Stomach (tissue), 9 donors: Measurements from ENCODE around the gene LRMDA. TPM values are rescaled to one million over a fixed set of nuclear protein-coding genes. Genes with fewer than 3 reads are reported as not detected.

Experiments
- DNase-seq, 2 donors: peaks; one replicate each; pipeline versions ENCODE4 v3.0.0 to v3.0.0-alpha.2; 2013 to 2019
- H3K27ac ChIP-seq, 5 donors: fragments of 200-600 bp in 4 of 5; sonication (generic) in 4 of 5; one replicate each; pipeline ENCODE4 v1.5.1; 2013 to 2019; ENCODE audit warnings: mild to moderate bottlenecking in 1 of 5, moderate library complexity in 1 of 5
- H3K27me3 ChIP-seq, 3 donors: fragments of 200-600 bp; sonication (generic); one replicate each; pipeline ENCODE4 v1.5.1; 2017 to 2019; ENCODE audit warnings: mixed run types in 1 of 3
- H3K36me3 ChIP-seq, 4 donors: fragments of 200-600 bp; sonication (generic); 1 replicate in 3 of 4; 2 replicates in 1 of 4; pipeline ENCODE4 v1.5.1; 2016 to 2019
- H3K4me1 ChIP-seq, 4 donors: fragments of 200-600 bp; sonication (generic); one replicate each; pipeline ENCODE4 v1.5.1; 2016 to 2019
- H3K4me3 ChIP-seq, 4 donors: fragments of 200-600 bp; sonication (generic) in 3 of 4; one replicate each; pipeline ENCODE4 v1.5.1; 2016 to 2019; ENCODE audit warnings: mild to moderate bottlenecking in 1 of 4
- H3K9me3 ChIP-seq, 4 donors: fragments of 200-600 bp; sonication (generic); one replicate each; pipeline ENCODE4 v1.5.1; 2016 to 2019
- EP300 ChIP-seq: sonication (generic); formaldehyde crosslinking; IDR thresholded peaks from one replicate; pipeline ENCODE4 v1.6.1; 2017; ENCODE audit warnings: antibody characterized with exemption
- POLR2A ChIP-seq, 4 donors: fragments of 450-650 bp; IDR thresholded peaks; one replicate each; pipeline ENCODE4 v1.6.1; 2016; ENCODE audit warnings: antibody characterized with exemption in 4 of 4, control low read depth in 2 of 4, mild to moderate bottlenecking in 1 of 4, moderate library complexity in 1 of 4
- POLR2AphosphoS5 ChIP-seq, 3 donors: sonication (generic); formaldehyde crosslinking; IDR thresholded peaks; one replicate each; pipeline ENCODE4 v1.6.1; 2016; ENCODE audit warnings: antibody characterized with exemption in 3 of 3
- WGBS, 5 donors: extraction: QIAGEN DNeasy Blood & Tissue Kit in 3 of 5; methylation state at CpG; one replicate each; pipeline versions ENCODE4 v1.1.5 to v1.1.7; 2013 to 2018; 5-methylcytosine and 5-hydroxymethylcytosine counted together
- intact Hi-C: fragments of 100-400 bp; cut with DNase I; formaldehyde crosslinking; loops from one replicate; pipeline ENCODE4 v1.15.1; 2023; ENCODE audit warnings: low total_unique reads
- polyA plus RNA-seq, 3 donors: library from polyadenylated mRNA; stranded (reverse); fragments of 200-250 nt; gene quantifications; one replicate each; pipeline ENCODE4 v1.2.3, GENCODE V29; 2013
- total RNA-seq, 5 donors: library from RNA; depleted of rRNA; stranded (reverse); fragments of >200 nt; gene quantifications; one replicate each; pipeline versions ENCODE4 v1.1.0 to v1.2.3, GENCODE V29; 2014 to 2016
- TF ChIP-seq, protein P1 (sequence below), 7 experiments: fragments of 450-650 bp in 4 of 7; fragments of 200-600 bp in 3 of 7; sonication (generic) in 3 of 7; IDR thresholded peaks; one replicate each; pipeline ENCODE4 v1.5.1; 2016 to 2019; ENCODE audit warnings: antibody characterized with exemption in 7 of 7, control low read depth in 2 of 7, mild to moderate bottlenecking in 1 of 7
- donor health status: healthy with polysubstance abuse.
- donor health status: Bipolar disorder and iron deficiency.
- donor health status: healthy.

Gene LRMDA
- total and polyA plus RNA-seq, 8 donors: 1.3 to 30.2 (median 13.6) TPM; not detected in 1

DNA sequence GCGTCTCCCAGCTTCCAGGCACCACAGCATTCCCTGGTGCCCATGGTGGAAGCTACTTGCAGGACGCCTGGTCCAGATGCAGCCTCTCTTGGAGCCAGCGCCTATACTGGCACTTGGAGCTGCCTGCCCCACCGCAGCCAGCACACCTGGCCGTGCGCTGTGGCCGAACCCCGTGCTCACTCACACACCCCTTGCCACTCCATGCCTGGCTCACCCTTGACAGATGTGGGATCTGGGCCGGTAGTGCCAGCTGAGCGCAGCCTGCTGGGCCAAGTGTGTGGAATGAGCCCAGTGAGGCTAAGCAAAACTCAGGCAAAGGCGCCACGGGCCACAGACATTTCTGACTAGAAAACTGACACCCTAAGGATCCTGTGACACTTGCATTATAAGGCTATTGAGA, 884.8 kb downstream of the LRMDA start:
- H3K9me3 ChIP-seq: peaks cover 0 to 10% (median 0%) of the 10 kb centered on the region in 4 donors
- intact Hi-C loops: no loop called here
- TF ChIP-seq POLR2AphosphoS5 (IDR thresholded peaks at IDR 0.05) (no peak), EP300 (no peak), POLR2A (IDR thresholded peaks at IDR 0.05) (no peak)
- TF ChIP-seq, protein P1, sequence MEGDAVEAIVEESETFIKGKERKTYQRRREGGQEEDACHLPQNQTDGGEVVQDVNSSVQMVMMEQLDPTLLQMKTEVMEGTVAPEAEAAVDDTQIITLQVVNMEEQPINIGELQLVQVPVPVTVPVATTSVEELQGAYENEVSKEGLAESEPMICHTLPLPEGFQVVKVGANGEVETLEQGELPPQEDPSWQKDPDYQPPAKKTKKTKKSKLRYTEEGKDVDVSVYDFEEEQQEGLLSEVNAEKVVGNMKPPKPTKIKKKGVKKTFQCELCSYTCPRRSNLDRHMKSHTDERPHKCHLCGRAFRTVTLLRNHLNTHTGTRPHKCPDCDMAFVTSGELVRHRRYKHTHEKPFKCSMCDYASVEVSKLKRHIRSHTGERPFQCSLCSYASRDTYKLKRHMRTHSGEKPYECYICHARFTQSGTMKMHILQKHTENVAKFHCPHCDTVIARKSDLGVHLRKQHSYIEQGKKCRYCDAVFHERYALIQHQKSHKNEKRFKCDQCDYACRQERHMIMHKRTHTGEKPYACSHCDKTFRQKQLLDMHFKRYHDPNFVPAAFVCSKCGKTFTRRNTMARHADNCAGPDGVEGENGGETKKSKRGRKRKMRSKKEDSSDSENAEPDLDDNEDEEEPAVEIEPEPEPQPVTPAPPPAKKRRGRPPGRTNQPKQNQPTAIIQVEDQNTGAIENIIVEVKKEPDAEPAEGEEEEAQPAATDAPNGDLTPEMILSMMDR (IDR thresholded peaks at IDR 0.05): no peak
- peaks cover 0 to 24% (median 6%) of the 10 kb centered on the region in 4 donors for H3K4me1 ChIP-seq
- no peak overlapping the region for H3K4me3 ChIP-seq
- 91 to 98% (median 98%) methylated on average over 12 of the region's 12 CpGs for WGBS, 5 donors
- no peak for DNase-seq
- no peaks in the 10 kb centered on the region for H3K27me3 ChIP-seq
- no peak overlapping the region for H3K27ac ChIP-seq
- no peaks in the 10 kb centered on the region for H3K36me3 ChIP-seq

DNA sequence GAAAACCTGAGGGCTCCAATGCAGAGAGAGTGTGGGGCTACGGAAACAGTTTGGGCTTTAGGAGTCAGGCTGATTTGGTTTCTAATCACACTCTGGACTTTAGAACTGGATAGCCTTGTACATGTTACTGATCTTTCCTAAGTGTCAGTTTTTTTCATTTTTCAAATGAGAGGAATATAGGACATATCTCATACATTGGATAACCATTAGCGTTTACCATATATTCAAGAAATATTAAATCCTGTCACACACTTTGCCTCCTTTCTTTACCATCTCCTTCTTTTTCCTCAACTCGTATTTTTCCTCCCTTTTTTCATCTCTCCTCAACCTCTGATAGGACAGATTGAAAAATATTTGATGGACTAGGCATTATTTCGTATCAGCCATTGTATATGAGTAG, 885.7 kb downstream of the LRMDA start:
- H3K4me3 ChIP-seq: no peak overlapping the region
- DNase-seq: no peak
- peaks cover 0 to 15% (median 5%) of the 10 kb centered on the region in 4 donors for H3K4me1 ChIP-seq
- intact Hi-C loops: no loop called here
- H3K27ac ChIP-seq: no peak overlapping the region
- peaks cover 0 to 10% (median 0%) of the 10 kb centered on the region in 4 donors for H3K9me3 ChIP-seq
- 89 to 95% (median 93%) methylated on average over 4 of the region's 4 CpGs for WGBS, 5 donors
- no peaks in the 10 kb centered on the region for H3K27me3 ChIP-seq
- no peaks in the 10 kb centered on the region for H3K36me3 ChIP-seq
- TF ChIP-seq EP300: no peak
- no peak for TF ChIP-seq POLR2AphosphoS5 (IDR thresholded peaks at IDR 0.05)

DNA sequence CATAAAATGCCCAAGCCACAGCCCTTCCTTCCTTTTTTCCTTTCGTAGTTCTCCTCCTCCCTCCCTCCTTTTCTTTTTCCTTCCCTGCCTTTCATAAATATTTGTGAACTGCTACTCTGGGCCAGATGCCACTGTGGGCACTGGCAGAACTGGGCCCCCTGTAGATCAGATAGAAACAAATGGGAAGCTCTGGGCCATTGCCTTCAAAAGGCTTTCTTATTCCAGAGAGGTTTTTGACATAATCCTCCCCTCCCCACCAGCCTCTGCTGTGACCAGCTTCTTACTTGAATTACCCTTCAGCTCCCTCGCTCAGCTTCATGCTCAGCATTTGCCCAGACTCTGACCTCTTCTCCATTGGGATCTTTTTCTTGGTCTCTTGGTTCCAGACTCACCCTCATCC, 886.8 kb downstream of the LRMDA start:
- TF ChIP-seq EP300 (no peak), POLR2AphosphoS5 (IDR thresholded peaks at IDR 0.05) (no peak)
- TF ChIP-seq, protein P1 (IDR thresholded peaks at IDR 0.05): no peak
- no peak overlapping the region for H3K27ac ChIP-seq

DNA sequence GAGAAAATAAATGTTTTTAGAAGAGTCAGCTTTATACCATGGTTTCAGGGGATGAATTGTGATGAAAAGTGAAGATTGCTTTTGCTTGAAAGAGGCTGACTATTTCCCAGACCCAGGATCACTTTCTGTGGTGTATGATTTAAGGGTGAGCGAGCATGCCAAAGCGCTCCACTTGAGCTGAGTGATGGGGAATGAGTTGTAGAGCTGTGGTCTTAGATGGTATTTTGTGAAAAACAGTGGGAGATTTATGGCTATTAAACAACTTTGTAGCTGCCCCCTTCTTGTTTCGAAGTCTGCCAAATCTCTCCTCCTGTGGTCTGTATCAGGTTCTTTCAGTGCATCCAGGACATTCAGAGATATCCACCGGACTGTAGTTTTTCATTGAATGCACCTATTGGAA, 888.2 kb downstream of the LRMDA start:
- 92 to 98% (median 96%) methylated on average over 4 of the region's 4 CpGs for WGBS, 5 donors
- intact Hi-C loops: no loop called here
- no peak overlapping the region for H3K27ac ChIP-seq
- TF ChIP-seq POLR2A (IDR thresholded peaks at IDR 0.05) (no peak), POLR2AphosphoS5 (IDR thresholded peaks at IDR 0.05) (no peak), EP300 (no peak)
- TF ChIP-seq, protein P1 (IDR thresholded peaks at IDR 0.05): no peak
- no peaks in the 10 kb centered on the region for H3K36me3 ChIP-seq
- peaks cover 0 to 11% (median 5%) of the 10 kb centered on the region in 4 donors for H3K4me1 ChIP-seq
- H3K4me3 ChIP-seq: no peak overlapping the region
- no peaks in the 10 kb centered on the region for H3K27me3 ChIP-seq
- H3K9me3 ChIP-seq: peaks cover 0 to 10% (median 0%) of the 10 kb centered on the region in 4 donors
- DNase-seq: no peak

More for the DNA sequence above, 886.8 kb downstream of the LRMDA start:
- peak in 1 of 2 donors; percentile 30 for DNase-seq
- peaks cover 0 to 10% (median 0%) of the 10 kb centered on the region in 4 donors for H3K9me3 ChIP-seq
- no peaks in the 10 kb centered on the region for H3K36me3 ChIP-seq
- no peak overlapping the region for H3K4me3 ChIP-seq
- intact Hi-C loops: no loop called here
- peaks cover 0 to 11% (median 5%) of the 10 kb centered on the region in 4 donors for H3K4me1 ChIP-seq
- 42 to 54% (median 47%) methylated on average over 2 of the region's 2 CpGs for WGBS, 5 donors
- H3K27me3 ChIP-seq: no peaks in the 10 kb centered on the region

DNA sequence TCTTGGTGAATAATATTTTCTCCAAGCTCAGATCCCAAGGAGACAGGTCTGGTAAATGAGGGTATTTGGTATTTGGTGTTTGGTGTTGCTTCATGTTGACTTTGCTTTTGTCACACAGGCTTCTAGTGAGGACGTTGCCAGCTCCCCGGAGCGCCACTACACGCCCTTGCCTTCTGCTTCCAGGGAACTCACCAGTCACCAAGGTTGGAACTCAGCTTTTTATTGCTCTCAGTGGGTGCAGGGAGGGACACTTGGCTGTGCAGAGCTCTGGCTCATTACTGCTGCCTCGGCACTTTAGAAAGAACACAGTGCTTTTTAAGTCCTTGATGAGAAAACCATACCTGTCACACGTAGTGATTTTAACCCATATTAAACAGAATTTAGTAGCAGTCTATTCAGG, 892.9 kb downstream of the LRMDA start:
- intact Hi-C loops: no loop called here
- Histone ChIP-seq H3K27me3 (no peaks in the 10 kb centered on the region), H3K9me3 (no peaks in the 10 kb centered on the region), H3K27ac (no peak overlapping the region), H3K4me3 (no peak overlapping the region), H3K4me1 (no peaks in the 10 kb centered on the region), H3K36me3 (no peaks in the 10 kb centered on the region)
- WGBS, 5 donors: 28 to 61% (median 41%) methylated on average over 6 of the region's 6 CpGs
- peak; percentile 27 to 37 for DNase-seq
- no peak for TF ChIP-seq POLR2A (IDR thresholded peaks at IDR 0.05)
- TF ChIP-seq EP300: no peak
- TF ChIP-seq POLR2AphosphoS5 (IDR thresholded peaks at IDR 0.05): no peak
- TF ChIP-seq, protein P1 (IDR thresholded peaks at IDR 0.05): no peak
